Activated CD4-positive, alpha-beta T cell treated with anti-CD3 and anti-CD28 coated beads for 1 hour (primary cell): ENCODE data around the gene LINC01488.
A peak's percentile ranks its signal among the peaks of the same experiment; 100 is the strongest.

Source experiments
- DNase-seq: peaks from one replicate; pipeline ENCODE4 v3.0.0-alpha.2; 2020

LINC01488 gene

GRCh38 chr11:69481393-69481844 is at the start of gene LINC01488:
LINC01488 (plus strand) TSS chr11:69481663.
- no peak for DNase-seq

DNA sequence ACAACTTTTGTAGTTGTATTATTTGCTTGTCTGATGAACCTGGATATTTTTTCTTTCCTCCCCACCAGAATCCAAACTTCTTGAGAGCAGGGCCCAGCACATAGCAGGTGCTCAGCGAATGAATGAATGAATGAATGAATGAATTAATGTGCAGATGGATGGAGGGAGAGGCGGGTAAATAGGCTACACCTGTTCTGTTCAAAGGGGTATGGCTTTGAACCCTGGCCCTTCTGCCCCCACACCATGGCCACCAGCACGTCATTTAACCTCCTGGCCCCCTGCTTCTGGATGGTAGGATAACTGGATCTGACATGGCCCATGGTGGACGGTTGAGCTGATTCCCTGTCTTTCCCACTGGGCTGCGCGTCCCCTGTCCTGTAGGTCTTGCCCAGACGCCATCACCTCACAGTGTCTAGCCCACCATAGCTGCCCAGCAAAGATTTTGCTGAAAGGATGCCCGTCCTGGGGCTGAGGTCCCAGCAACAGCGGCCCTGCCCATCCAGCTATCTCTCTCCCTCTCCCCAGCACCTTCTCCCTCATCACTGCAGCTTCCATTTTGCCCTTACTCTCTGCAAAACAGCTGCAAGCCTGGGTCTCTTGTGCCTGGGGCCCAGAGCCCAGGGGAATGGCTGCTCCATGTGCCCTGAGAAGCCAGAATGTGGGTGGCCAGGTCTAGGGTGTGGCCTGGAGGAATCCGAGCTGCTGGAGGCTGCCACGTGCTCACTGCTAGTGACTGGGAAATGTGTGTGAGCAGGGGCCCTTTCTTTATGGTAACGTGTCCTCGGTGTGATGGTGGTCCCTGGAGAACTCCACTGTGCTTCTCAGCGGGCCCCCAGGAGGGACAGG is 49.3 kb upstream of the LINC01488 start:
- DNase-seq = no peak

DNA sequence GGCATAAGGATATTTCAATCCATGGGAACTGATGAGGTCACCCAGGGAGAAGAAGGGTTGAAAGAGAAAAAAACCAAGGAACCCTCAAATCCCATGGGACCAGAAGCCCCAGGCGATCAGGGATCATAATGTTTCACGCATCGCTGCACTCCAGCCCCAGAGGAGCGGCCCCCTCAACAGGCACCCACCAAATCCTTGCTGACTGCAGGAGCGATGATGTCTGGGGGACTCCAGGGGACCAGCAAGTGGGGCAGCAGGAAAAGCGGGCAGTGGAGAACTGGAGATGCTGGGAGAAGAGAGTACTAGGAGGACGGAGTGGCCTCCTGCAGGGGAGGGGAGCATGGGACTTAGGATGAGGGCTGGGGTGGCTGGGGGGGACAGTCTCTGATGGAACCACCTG is 47.7 kb upstream of the LINC01488 start:
- DNase-seq = no peak

DNA sequence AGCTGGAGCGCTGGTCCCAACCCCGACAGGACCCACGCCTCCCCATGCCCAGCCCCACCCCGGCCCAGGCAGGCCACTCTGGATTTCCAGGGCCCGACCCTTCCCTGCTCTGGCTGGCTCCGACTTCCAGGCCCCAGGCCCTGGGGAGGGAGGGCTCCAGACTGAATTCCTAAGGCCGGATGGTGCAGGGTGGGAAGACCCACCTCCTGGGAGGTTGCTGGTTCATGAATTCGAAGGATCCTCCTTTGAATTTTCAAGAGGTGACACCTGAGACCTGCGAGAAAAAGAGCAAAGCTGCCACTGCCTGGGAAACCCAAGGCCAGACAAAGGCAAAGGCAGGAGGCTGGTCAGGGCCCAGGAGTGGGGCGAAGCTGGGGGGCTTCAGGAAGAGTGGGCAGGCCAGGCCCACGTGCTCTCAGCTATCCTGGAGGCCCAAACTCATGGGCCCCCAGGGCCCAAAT is 47.0 kb upstream of the LINC01488 start:
- DNase-seq = no peak

DNA sequence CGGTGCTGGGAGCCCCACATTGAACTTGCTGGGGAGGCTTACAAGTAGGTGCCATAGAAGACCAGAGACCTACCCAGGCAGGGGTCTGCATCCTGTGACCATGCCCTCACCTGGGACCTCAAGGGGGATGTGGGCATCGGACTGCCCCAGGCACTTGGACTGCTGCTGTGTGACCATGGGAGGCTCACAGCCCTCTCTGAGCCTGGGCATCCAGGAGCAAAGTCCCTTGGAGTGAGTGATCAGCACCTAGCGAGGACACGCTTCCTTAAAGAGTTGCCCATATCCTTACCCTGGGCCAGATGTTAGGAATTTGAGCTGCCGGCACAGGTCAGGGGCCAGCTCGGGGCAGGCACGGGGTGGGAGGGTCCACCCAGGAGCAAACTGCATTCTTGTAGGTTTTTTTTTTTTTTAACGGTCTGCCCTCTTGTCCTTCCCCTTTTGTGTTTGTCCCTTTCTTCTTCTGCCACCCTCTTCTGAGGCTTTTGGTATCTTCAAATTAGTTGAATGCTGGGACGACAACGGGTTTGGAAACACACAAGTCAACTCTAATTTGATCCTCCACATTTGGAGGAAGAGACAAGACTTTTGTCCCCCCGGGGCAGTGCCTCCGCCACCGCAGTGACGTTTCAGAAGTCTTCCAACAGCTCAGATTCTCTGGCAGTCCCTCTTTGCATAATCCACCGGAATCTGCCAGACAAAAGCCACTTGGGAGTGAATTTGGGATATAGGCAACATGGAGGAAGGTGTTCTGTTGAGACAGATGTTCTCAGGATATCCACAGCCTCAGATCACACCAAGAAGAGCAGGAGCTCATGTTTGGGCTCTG is 46.1 kb upstream of the LINC01488 start:
- DNase-seq = no peak

- no peak for DNase-seq
Observed at GRCh38 chr11:69436041-69436982, 45.2 kb upstream of the LINC01488 start.

GRCh38 chr11:69437001-69437875 is 44.2 kb upstream of the LINC01488 start:
- no peak for DNase-seq

GRCh38 chr11:69437876-69438205 is 43.6 kb upstream of the LINC01488 start:
- DNase-seq = no peak

GRCh38 chr11:69438286-69438920 is 43.1 kb upstream of the LINC01488 start:
- no peak for DNase-seq

DNA sequence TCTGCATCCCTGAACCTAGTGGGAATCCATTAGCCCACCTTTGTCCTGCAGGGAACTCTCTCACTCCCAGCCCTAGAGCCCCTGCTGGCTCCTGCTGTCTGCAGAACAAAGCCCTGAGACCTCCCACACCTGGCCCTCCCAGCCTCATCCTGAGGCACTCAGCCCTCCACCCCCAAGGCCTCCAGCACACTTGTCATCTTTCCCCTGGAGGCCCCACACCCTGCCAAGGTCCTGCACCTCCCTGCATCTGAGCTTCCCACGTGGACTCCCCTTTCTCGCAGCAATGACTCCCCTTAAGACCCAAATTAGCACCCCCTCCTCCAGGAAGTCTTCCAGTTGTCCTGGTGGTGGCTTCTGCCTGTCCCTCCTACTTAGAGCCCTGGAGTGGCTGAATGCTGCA is 42.3 kb upstream of the LINC01488 start:
- no peak for DNase-seq

DNA sequence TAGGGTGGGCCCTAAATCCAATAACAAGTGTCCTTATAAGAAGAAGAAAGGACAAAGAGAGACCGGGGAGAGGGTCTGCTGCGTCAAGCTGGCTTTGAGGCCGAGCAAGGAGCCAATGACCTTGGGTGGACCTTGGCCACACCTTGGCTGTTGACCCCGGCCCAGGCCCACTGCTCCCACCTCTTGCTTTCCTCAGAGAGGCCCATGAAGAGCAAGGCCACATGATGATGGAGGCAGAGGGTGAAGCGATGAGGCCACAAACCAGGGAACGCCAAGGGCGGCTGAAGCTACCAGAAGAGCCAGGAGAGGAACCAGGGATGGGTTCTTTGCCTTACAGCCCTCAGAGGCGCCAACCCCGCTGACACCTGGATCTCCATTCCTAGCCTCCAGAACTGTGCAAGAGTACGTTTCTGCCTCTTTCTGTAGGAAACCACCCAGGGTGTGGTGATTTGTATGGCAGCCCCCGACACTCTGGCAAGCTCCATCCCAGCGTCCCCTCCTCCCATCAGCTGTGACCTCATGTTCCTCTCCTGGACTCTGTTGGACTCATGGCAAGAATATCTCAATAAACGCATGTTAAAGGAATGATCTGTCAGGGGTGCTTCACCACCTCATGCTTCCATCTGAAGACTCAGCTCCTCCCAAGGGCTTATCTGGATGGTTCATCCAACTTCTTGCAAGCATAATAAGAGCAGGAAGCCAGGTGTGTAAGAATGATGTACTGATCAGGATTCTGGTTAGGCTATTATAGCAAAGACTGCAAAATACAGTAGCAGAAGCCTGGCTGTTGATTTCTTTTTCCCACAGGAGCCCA is 41.6 kb upstream of the LINC01488 start:
- no peak for DNase-seq

- DNase-seq = no peak
Observed at GRCh38 chr11:69440876-69441275, 40.6 kb upstream of the LINC01488 start.

- DNase-seq = no peak
Observed at GRCh38 chr11:69442012-69442806, 39.3 kb upstream of the LINC01488 start.

GRCh38 chr11:69442807-69443137 is 38.7 kb upstream of the LINC01488 start:
- DNase-seq = no peak

DNA sequence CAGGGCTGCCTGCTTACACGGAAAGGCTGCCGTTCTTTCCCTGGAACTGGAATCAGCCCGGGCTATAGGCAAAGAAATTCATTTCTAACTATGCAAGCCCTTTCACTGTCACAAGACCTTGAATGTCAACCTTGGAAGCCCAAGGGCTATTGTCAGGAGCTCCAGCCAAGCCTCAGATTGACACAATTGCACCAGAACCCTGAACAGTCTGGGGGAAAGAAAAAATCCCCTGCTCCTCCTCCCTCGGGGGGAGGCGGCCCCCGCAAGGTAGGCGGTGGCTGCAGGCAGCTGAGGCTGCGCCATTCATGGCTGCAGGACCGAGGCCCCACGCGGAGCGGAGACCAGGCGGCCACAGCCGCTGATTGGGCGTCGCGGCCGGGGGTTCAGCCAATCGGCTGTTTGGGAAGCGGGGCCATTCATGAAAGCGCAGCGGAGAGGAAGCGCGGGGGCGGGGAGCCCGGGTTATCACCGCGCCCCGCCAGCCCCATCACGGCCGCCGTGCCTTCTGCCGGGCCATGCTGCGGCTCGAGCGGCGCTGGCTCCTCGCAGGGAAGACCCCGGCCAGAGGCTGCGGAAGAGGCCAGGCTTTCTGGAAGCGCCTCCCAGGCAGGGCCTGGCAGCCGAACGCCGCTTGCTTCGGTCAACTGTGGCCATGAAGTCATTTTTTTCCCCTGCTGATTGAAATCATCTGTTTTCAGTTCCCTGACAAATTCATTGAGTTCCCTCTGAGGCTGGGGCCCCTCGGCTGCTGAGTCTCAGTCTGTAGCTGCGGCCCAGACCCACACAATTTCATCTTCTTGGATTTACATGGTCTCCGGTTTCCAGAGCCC is 38.1 kb upstream of the LINC01488 start:
- peak; percentile 52 for DNase-seq

GRCh38 chr11:69443968-69444364 is 37.5 kb upstream of the LINC01488 start:
- no peak for DNase-seq

GRCh38 chr11:69444381-69445130 is 36.9 kb upstream of the LINC01488 start:
- no peak for DNase-seq

DNA sequence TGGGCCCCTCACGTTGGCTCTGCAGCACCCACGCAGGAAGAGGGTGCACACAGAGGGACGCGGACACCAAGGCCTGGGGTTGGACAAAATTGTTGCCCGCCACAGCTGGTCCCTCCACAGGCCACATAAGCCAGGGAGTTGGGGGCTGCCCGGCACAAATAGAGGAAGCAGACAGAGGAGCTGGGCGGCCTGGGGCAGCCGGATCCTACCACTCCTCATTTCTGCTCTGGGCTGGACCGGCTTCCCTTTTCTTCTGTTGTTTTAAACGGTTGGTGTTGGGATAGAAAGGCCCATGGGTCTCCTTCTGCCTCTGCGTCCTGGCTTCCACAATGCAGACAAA is 36.4 kb upstream of the LINC01488 start:
- no peak for DNase-seq
